ENCODE data around the gene NF1.

DNA sequence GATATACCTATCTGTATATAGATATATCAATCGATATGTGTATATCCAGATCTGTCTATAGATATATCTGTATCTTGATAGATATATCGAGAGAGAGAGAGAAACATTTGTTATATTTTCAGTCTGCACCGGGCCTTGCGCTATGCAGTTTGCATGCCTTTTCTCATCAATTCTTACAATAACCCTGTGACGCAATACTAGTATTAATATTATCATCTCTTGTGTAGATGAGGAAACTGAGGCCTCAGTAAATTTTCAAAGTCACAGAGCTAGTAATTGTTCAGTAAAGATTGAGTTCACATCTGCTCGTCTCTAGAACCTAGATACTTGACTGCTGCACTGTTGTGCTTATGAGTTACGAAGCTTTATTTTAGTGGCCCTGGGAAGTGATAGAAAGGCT is 77.6 kb downstream of the NF1 start:
- TF ChIP-seq, protein P1, sequence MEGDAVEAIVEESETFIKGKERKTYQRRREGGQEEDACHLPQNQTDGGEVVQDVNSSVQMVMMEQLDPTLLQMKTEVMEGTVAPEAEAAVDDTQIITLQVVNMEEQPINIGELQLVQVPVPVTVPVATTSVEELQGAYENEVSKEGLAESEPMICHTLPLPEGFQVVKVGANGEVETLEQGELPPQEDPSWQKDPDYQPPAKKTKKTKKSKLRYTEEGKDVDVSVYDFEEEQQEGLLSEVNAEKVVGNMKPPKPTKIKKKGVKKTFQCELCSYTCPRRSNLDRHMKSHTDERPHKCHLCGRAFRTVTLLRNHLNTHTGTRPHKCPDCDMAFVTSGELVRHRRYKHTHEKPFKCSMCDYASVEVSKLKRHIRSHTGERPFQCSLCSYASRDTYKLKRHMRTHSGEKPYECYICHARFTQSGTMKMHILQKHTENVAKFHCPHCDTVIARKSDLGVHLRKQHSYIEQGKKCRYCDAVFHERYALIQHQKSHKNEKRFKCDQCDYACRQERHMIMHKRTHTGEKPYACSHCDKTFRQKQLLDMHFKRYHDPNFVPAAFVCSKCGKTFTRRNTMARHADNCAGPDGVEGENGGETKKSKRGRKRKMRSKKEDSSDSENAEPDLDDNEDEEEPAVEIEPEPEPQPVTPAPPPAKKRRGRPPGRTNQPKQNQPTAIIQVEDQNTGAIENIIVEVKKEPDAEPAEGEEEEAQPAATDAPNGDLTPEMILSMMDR (IDR thresholded peaks at IDR 0.05; ENCODE audit: insufficient read depth, low read length, poor library complexity, severe bottlenecking): no peak
- TF ChIP-seq EZH2phosphoT487 (conservative IDR thresholded peaks at IDR 0.05; ENCODE audit: low read length): no peak

All from SU-DHL-6 (cell line).